PC-9 (cell line): ENCODE results near the gene ATRNL1. TPM values are rescaled to one million over a fixed set of nuclear protein-coding genes. Genes with fewer than 3 reads are reported as not detected.

Source experiments
- BruUV-seq: library from RNA; stranded (reverse); fragments of 400-500 nt; replicated peaks from 2 replicates; lab custom pipeline; 2021; lab: Mats Ljungman, UMichigan
- CTCF ChIA-PET: fragments of 300-600 bp; sonication (Branson Sonifier 250); formaldehyde crosslinking; loops from one replicate; lab custom pipeline; 2022; ENCODE audit warnings: antibody characterized with exemption; lab: Charles Lee
- POLR2A ChIA-PET: fragments of 300-600 bp; sonication (Branson Sonifier 250); formaldehyde crosslinking; loops from one replicate; lab custom pipeline; 2022; ENCODE audit warnings: antibody characterized with exemption; ENCODE audit not compliant: unreplicated experiment; lab: Charles Lee
- DNase-seq, 2 experiments: peaks; one replicate each; pipeline versions ENCODE4 v3.0.0 to v3.0.0-alpha.2; 2015 to 2022; ENCODE audit warnings: mixed read lengths in 1 of 2
- H2AFZ ChIP-seq: fragments of 200-600 bp; sonication (generic); 2 replicates; pipeline ENCODE4 v1.8.1; 2017; ENCODE audit warnings: antibody characterized with exemption
- H3F3A ChIP-seq: fragments of 200-600 bp; sonication (generic); 2 replicates; pipeline ENCODE4 v1.8.1; 2017; ENCODE audit warnings: antibody characterized with exemption, mild to moderate bottlenecking, low read depth; ENCODE audit not compliant: insufficient read depth
- H3K27ac ChIP-seq: fragments of 200-600 bp; sonication (generic); 2 replicates; pipeline ENCODE4 v1.6.1; 2016; ENCODE audit warnings: mixed run types
- H3K27me3 ChIP-seq: fragments of 200-600 bp; sonication (generic); 2 replicates; pipeline ENCODE4 v1.6.1; 2016; ENCODE audit warnings: low read depth, mixed run types; ENCODE audit not compliant: insufficient read depth
- H3K36me3 ChIP-seq: fragments of 200-600 bp; sonication (generic); 2 replicates; pipeline ENCODE4 v1.6.1; 2016; ENCODE audit warnings: low read depth, mixed run types
- H3K4me1 ChIP-seq: fragments of 200-600 bp; sonication (generic); replicated peaks from 2 replicates; pipeline ENCODE4 v1.6.1; 2016; ENCODE audit warnings: mixed run types; ENCODE audit not compliant: insufficient read depth
- H3K4me2 ChIP-seq: fragments of 200-600 bp; sonication (generic); 2 replicates; pipeline ENCODE4 v1.6.1; 2017; ENCODE audit warnings: mixed run types
- H3K4me3 ChIP-seq: fragments of 200-600 bp; sonication (generic); 2 replicates; pipeline ENCODE4 v1.6.1; 2016; ENCODE audit warnings: mixed run types
- H3K79me2 ChIP-seq: fragments of 200-600 bp; sonication (generic); 2 replicates; pipeline ENCODE4 v1.6.1; 2017; ENCODE audit warnings: low read depth, mixed run types
- H3K9me2 ChIP-seq: fragments of 200-600 bp; sonication (generic); 2 replicates; pipeline ENCODE4 v1.8.1; 2017; ENCODE audit warnings: mild to moderate bottlenecking; ENCODE audit not compliant: insufficient read depth
- H3K9me3 ChIP-seq: fragments of 200-600 bp; sonication (generic); 2 replicates; pipeline ENCODE4 v1.8.1; 2016; ENCODE audit warnings: low read depth; ENCODE audit not compliant: insufficient read depth
- H4K20me1 ChIP-seq: fragments of 200-600 bp; sonication (generic); 2 replicates; pipeline ENCODE4 v1.8.1; 2017; ENCODE audit not compliant: insufficient read depth
- CTCF ChIP-seq: fragments of 200-600 bp; sonication (generic); conservative IDR thresholded peaks from 2 replicates; pipeline ENCODE4 v1.6.1; 2017; ENCODE audit warnings: mixed run types, antibody characterized with exemption, mild to moderate bottlenecking, moderate library complexity
- EZH2 ChIP-seq: fragments of 200-600 bp; sonication (generic); IDR thresholded peaks from 2 replicates; pipeline ENCODE4 v1.8.0; 2017; ENCODE audit warnings: antibody characterized with exemption, low read depth
- intact Hi-C: fragments of 100-400 bp; cut with micrococcal nuclease; formaldehyde crosslinking; loops from one replicate; pipeline ENCODE4 v1.10.0; 2022; ENCODE audit not compliant: unreplicated experiment
- total RNA-seq: library from RNA; stranded (reverse); gene quantifications from 2 replicates; pipeline ENCODE4 v1.2.3, GENCODE V29; 2021

Gene ATRNL1
- total RNA-seq, 1 experiment from 2014 or later, result not detected

- no peak for DNase-seq
- H3K27me3 ChIP-seq, result no peaks in the 10 kb centered on the region
- no peak overlapping the region for H3K27ac ChIP-seq
- H3F3A ChIP-seq, result no peaks in the 10 kb centered on the region
- ChIA-PET POLR2A (no interaction called here), CTCF (no interaction called here)
- H3K36me3 ChIP-seq, result no peaks in the 10 kb centered on the region
- no peaks in the 10 kb centered on the region for H4K20me1 ChIP-seq
- H3K4me2 ChIP-seq, result no peak overlapping the region
- no peaks in the 10 kb centered on the region for H3K4me1 ChIP-seq
- H3K9me2 ChIP-seq, result no peaks in the 10 kb centered on the region
- H3K9me3 ChIP-seq, result no peaks in the 10 kb centered on the region
- TF ChIP-seq CTCF (no peak), EZH2 (no peak)
- BruUV-seq, result no TSS peak
- H2AFZ ChIP-seq, result no peak overlapping the region
- no peaks in the 10 kb centered on the region for H3K79me2 ChIP-seq
- intact Hi-C loops, result no loop called here
- H3K4me3 ChIP-seq, result no peak overlapping the region
These were observed 634.0 kb downstream of the ATRNL1 start for GRCh38 chr10:115727129-115727528.

- Histone ChIP-seq H3K9me3 (no peaks in the 10 kb centered on the region), H2AFZ (no peak overlapping the region), H3K79me2 (no peaks in the 10 kb centered on the region), H4K20me1 (no peaks in the 10 kb centered on the region), H3K27me3 (no peaks in the 10 kb centered on the region), H3F3A (no peaks in the 10 kb centered on the region), H3K9me2 (no peaks in the 10 kb centered on the region), H3K27ac (no peak overlapping the region), H3K4me1 (no peaks in the 10 kb centered on the region), H3K36me3 (no peaks in the 10 kb centered on the region), H3K4me2 (no peak overlapping the region), H3K4me3 (no peak overlapping the region)
- BruUV-seq, result no TSS peak
- TF ChIP-seq CTCF (no peak), EZH2 (no peak)
- ChIA-PET POLR2A (no interaction called here), CTCF (no interaction called here)
- intact Hi-C loops, result no loop called here
- DNase-seq, result no peak
These were observed 650.9 kb downstream of the ATRNL1 start for GRCh38 chr10:115744089-115744488.

- no peak overlapping the region for H3K4me3 ChIP-seq
- POLR2A ChIA-PET, result no interaction called here
- H3K4me2 ChIP-seq, result no peak overlapping the region
- no TSS peak for BruUV-seq
- H3K79me2 ChIP-seq, result no peaks in the 10 kb centered on the region
- H4K20me1 ChIP-seq, result no peaks in the 10 kb centered on the region
- intact Hi-C loops, result no loop called here
- H3K9me2 ChIP-seq, result no peaks in the 10 kb centered on the region
- H3K27ac ChIP-seq, result no peak overlapping the region
- TF ChIP-seq CTCF (no peak), EZH2 (no peak)
- no peaks in the 10 kb centered on the region for H3K4me1 ChIP-seq
- H3K36me3 ChIP-seq, result no peaks in the 10 kb centered on the region
- H3K27me3 ChIP-seq, result no peaks in the 10 kb centered on the region
- no peak for DNase-seq
- H3K9me3 ChIP-seq, result no peaks in the 10 kb centered on the region
- no peaks in the 10 kb centered on the region for H3F3A ChIP-seq
- H2AFZ ChIP-seq, result no peak overlapping the region
- CTCF ChIA-PET, result no interaction called here
These were observed 652.8 kb downstream of the ATRNL1 start for GRCh38 chr10:115745943-115746342.
